HL-60 (cell line): ENCODE measurements around the gene LIPC.

Experiments
- DNase-seq, 2 experiments: peaks; one replicate each; pipeline ENCODE4 v3.0.0-alpha.2; 2010 to 2020; ENCODE audit warnings: low read depth in 1 of 2, low spot score in 1 of 2
- H3K27ac ChIP-seq: fragments of 250-450 bp; sonication (Bioruptor Pico); replicated peaks from 2 replicates; pipeline ENCODE4 v1.5.1; 2020; ENCODE audit warnings: mild to moderate bottlenecking, moderate library complexity
- H3K27me3 ChIP-seq: fragments of 250-450 bp; sonication (Bioruptor Pico); 2 replicates; pipeline ENCODE4 v1.5.1; 2021; ENCODE audit warnings: mild to moderate bottlenecking, moderate library complexity; ENCODE audit not compliant: insufficient read depth, poor library complexity, severe bottlenecking
- H3K4me3 ChIP-seq: replicated peaks from 2 replicates; pipeline ENCODE4 v1.5.1; 2011; ENCODE audit warnings: mild to moderate bottlenecking, control low read depth, low read length; ENCODE audit not compliant: insufficient read depth
- CTCF ChIP-seq: IDR thresholded peaks from one replicate; pipeline ENCODE4 v1.5.1; 2011; ENCODE audit warnings: low read length, control low read depth, inconsistent platforms; ENCODE audit not compliant: insufficient read depth
- GABPA ChIP-seq: IDR thresholded peaks from 2 replicates; pipeline ENCODE4 v1.6.1; 2012; ENCODE audit warnings: low read depth
- POLR2AphosphoS5 ChIP-seq: IDR thresholded peaks from 2 replicates; pipeline ENCODE4 v1.6.1; 2012; ENCODE audit warnings: low read depth
- REST ChIP-seq: IDR thresholded peaks from 2 replicates; pipeline ENCODE4 v1.6.1; 2012; ENCODE audit warnings: low read depth; ENCODE audit not compliant: insufficient replicate concordance
- SPI1 ChIP-seq: IDR thresholded peaks from 2 replicates; pipeline ENCODE4 v1.6.1; 2012; ENCODE audit warnings: low read depth, mild to moderate bottlenecking, borderline replicate concordance

LIPC gene

GRCh38 chr15:58415636-58416035 is 16.2 kb upstream of the LIPC start:
- Histone ChIP-seq H3K4me3 (no peak overlapping the region), H3K27me3 (no peaks in the 10 kb centered on the region), H3K27ac (no peak overlapping the region)
- DNase-seq = no peak
- TF ChIP-seq GABPA (no peak), POLR2AphosphoS5 (no peak), CTCF (no peak), REST (no peak), SPI1 (no peak)

GRCh38 chr15:58416963-58417362 is 14.8 kb upstream of the LIPC start:
- no peaks in the 10 kb centered on the region for H3K27me3 ChIP-seq
- DNase-seq = no peak
- H3K27ac ChIP-seq = no peak overlapping the region
- H3K4me3 ChIP-seq = no peak overlapping the region
- TF ChIP-seq GABPA (no peak), POLR2AphosphoS5 (no peak), REST (no peak), SPI1 (no peak), CTCF (no peak)

GRCh38 chr15:58418135-58418534 is 13.7 kb upstream of the LIPC start:
- no peaks in the 10 kb centered on the region for H3K27me3 ChIP-seq
- TF ChIP-seq SPI1 = no peak
- TF ChIP-seq REST = no peak
- TF ChIP-seq POLR2AphosphoS5 = no peak
- TF ChIP-seq GABPA = no peak
- no peak for TF ChIP-seq CTCF
- no peak for DNase-seq
- no peak overlapping the region for H3K4me3 ChIP-seq
- no peak overlapping the region for H3K27ac ChIP-seq
